ENCODE results near the gene PLXNA4. TPM values are rescaled to one million over a fixed set of nuclear protein-coding genes. Genes with fewer than 3 reads are reported as not detected.

Gene PLXNA4
- total RNA-seq, 4 donors from 2014 or later, result 1.1 to 2.8 (median 1.4) TPM

DNA sequence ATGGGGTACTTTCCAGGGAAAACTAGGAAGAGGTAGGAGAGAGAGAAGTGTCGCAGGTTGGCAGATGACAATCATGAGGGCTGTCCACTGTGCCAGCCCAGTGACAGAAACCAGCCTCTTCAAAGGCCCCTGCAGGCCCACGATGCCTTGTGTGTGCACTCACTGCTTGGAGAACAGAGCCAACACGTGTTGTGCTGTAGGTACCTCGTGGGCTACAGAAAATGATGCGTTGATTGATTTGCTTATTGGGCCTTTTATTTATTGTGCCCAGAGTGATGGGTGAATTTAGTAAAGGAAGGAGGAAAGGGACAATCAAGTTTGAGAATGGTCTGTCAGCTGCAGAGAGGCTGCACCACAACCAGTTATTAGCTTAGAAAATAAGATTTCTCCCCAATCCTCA lies 215.1 kb downstream of the PLXNA4 start:
- no peak for TF ChIP-seq POLR2A (IDR thresholded peaks at IDR 0.05)
- no peak for TF ChIP-seq EP300 (IDR thresholded peaks at IDR 0.05; ENCODE audit: low read depth)
- TF ChIP-seq, protein P1, sequence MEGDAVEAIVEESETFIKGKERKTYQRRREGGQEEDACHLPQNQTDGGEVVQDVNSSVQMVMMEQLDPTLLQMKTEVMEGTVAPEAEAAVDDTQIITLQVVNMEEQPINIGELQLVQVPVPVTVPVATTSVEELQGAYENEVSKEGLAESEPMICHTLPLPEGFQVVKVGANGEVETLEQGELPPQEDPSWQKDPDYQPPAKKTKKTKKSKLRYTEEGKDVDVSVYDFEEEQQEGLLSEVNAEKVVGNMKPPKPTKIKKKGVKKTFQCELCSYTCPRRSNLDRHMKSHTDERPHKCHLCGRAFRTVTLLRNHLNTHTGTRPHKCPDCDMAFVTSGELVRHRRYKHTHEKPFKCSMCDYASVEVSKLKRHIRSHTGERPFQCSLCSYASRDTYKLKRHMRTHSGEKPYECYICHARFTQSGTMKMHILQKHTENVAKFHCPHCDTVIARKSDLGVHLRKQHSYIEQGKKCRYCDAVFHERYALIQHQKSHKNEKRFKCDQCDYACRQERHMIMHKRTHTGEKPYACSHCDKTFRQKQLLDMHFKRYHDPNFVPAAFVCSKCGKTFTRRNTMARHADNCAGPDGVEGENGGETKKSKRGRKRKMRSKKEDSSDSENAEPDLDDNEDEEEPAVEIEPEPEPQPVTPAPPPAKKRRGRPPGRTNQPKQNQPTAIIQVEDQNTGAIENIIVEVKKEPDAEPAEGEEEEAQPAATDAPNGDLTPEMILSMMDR (IDR thresholded peaks at IDR 0.05), result no peak
- no peak for TF ChIP-seq POLR2AphosphoS5 (IDR thresholded peaks at IDR 0.05)
- no peak for DNase-seq

DNA sequence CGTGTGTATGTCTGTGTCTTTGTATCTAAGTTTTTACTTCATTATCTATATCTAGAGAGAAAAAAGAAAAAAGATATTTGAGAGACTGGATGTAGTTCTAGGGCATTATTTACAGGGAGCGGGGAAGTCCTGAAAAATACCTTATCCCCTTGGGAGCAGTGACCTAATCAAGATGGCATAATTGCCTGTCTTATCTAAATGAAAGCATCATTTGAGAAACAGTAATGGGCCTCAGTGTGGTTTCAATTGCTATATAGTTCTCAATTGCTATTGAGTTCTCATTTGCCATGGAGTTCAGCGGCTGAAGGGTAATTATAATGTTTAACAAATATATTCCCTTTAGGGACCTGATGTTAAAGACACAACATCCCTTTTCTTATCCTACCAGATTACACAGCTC lies 216.5 kb downstream of the PLXNA4 start:
- H3K27me3 ChIP-seq, result no peaks in the 10 kb centered on the region
- 80 to 94% methylated on average over 3 of the region's 3 CpGs for WGBS, 2 donors (ENCODE audit: low coverage in 1 of 2)
- H3K4me3 ChIP-seq, result no peak overlapping the region
- TF ChIP-seq POLR2A (IDR thresholded peaks at IDR 0.05) (no peak), POLR2AphosphoS5 (IDR thresholded peaks at IDR 0.05) (no peak), EP300 (IDR thresholded peaks at IDR 0.05; ENCODE audit: low read depth) (no peak)
- TF ChIP-seq, protein P1 (IDR thresholded peaks at IDR 0.05), result no peak
- H3K27ac ChIP-seq, result no peak overlapping the region
- no peaks in the 10 kb centered on the region for H3K4me1 ChIP-seq
- H3K36me3 ChIP-seq, result no peaks in the 10 kb centered on the region
- intact Hi-C loops (cut with DNase I; ENCODE audit: low total_unique reads), result no loop called here
- in situ Hi-C loops (cut with MboI; ENCODE audit: low pct_ligation_motif_present in 1 of 4, low pct_unique_long_range_greater_than_20kb in 1 of 4, low sequenced_read_pairs in 3 of 4), result no loop called here
- H3K9me3 ChIP-seq, result no peaks in the 10 kb centered on the region
- DNase-seq, result no peak

More for the DNA sequence above, 215.1 kb downstream of the PLXNA4 start:
- H3K36me3 ChIP-seq, result no peaks in the 10 kb centered on the region
- in situ Hi-C loops (cut with MboI; ENCODE audit: low pct_ligation_motif_present in 1 of 4, low pct_unique_long_range_greater_than_20kb in 1 of 4, low sequenced_read_pairs in 3 of 4) (no loop called here), intact Hi-C loops (cut with DNase I; ENCODE audit: low total_unique reads) (no loop called here)
- no peaks in the 10 kb centered on the region for H3K4me1 ChIP-seq
- H3K27ac ChIP-seq, result no peak overlapping the region
- no peaks in the 10 kb centered on the region for H3K9me3 ChIP-seq
- H3K27me3 ChIP-seq, result no peaks in the 10 kb centered on the region
- 60 to 78% methylated on average over 1 to 5 of the region's 5 CpGs for WGBS, 2 donors (ENCODE audit: low coverage in 1 of 2)
- H3K4me3 ChIP-seq, result no peak overlapping the region

DNA sequence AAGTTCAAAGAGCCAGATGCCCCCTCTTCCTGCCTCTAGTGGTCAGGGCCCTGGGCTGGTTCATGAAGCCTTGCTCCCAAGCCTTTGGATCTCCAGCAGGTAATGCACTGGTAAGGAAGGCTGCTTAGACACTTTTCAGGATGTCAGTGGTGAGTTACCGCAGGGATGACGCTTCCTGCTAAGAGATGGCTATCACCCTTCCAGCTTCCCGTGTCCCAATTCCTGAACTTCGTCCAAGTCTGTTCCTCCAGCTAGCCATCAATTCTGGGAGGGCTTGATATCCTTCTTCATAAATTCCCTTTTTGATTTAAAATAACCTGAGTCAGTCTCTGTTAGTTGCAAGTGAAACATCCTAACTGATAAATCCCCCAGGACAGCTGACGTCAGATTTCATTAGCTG lies 221.2 kb downstream of the PLXNA4 start:
- intact Hi-C loops (cut with DNase I; ENCODE audit: low total_unique reads), result no loop called here
- WGBS, 2 donors (ENCODE audit: low coverage in 1 of 2), result 66% methylated on average over 5 of the region's 5 CpGs; no CpG with 5 or more reads in 1 of the 2 donors

DNA sequence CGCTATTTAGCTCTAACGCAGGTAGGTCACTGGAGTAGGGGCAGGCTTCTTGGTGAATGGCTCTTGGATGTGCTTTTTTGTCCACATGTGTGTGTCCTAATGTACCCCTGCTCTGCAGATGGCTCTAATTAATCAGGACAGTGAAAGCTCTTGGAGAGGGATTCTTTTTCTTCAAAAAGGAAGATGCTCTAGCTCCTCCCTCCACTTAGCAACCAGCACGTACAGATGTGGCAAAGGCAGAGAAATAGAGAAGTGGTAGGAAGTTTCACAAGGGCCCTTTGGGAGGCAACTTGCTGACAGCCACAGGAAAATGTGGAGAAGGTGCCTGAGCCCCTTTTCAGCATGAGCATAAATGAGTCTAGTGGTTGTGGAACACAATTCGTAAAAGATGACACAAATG lies 221.7 kb downstream of the PLXNA4 start:
- Histone ChIP-seq H3K4me3 (no peak overlapping the region), H3K4me1 (no peaks in the 10 kb centered on the region), H3K27me3 (peaks cover 13% of the 10 kb centered on the region), H3K27ac (no peak overlapping the region), H3K36me3 (no peaks in the 10 kb centered on the region), H3K9me3 (no peaks in the 10 kb centered on the region)
- in situ Hi-C loops (cut with MboI; ENCODE audit: low pct_ligation_motif_present in 1 of 4, low pct_unique_long_range_greater_than_20kb in 1 of 4, low sequenced_read_pairs in 3 of 4), result no loop called here
- no peak for TF ChIP-seq EP300 (IDR thresholded peaks at IDR 0.05; ENCODE audit: low read depth)
- TF ChIP-seq, protein P1 (IDR thresholded peaks at IDR 0.05), result no peak
- no peak for TF ChIP-seq POLR2A (IDR thresholded peaks at IDR 0.05)
- no peak for TF ChIP-seq POLR2AphosphoS5 (IDR thresholded peaks at IDR 0.05)
- no peak for DNase-seq
- intact Hi-C loops (cut with DNase I; ENCODE audit: low total_unique reads), result no loop called here
- 73% methylated on average over 4 of the region's 4 CpGs for WGBS, 2 donors (ENCODE audit: low coverage in 1 of 2)

More for the DNA sequence above, 221.2 kb downstream of the PLXNA4 start:
- no peaks in the 10 kb centered on the region for H3K4me1 ChIP-seq
- no peaks in the 10 kb centered on the region for H3K9me3 ChIP-seq
- in situ Hi-C loops (cut with MboI; ENCODE audit: low pct_ligation_motif_present in 1 of 4, low pct_unique_long_range_greater_than_20kb in 1 of 4, low sequenced_read_pairs in 3 of 4), result no loop called here
- H3K4me3 ChIP-seq, result no peak overlapping the region
- H3K36me3 ChIP-seq, result no peaks in the 10 kb centered on the region
- H3K27ac ChIP-seq, result no peak overlapping the region
- no peak for DNase-seq
- TF ChIP-seq EP300 (IDR thresholded peaks at IDR 0.05; ENCODE audit: low read depth), result no peak
- no peak for TF ChIP-seq POLR2AphosphoS5 (IDR thresholded peaks at IDR 0.05)
- TF ChIP-seq POLR2A (IDR thresholded peaks at IDR 0.05), result no peak
- TF ChIP-seq, protein P1 (IDR thresholded peaks at IDR 0.05), result no peak
- H3K27me3 ChIP-seq, result peaks cover 11% of the 10 kb centered on the region
